Amniotic epithelial cell (primary cell): ENCODE data around the gene DNAJB6.

ENCODE experiments used
- DNase-seq: peaks from one replicate; pipeline ENCODE4 v3.0.0-alpha.2; 2010; ENCODE audit warnings: low read depth

Gene DNAJB6

GRCh38 chr7:157396316-157397035 lies 59.7 kb downstream of the DNAJB6 start:
- no peak for DNase-seq

GRCh38 chr7:157397036-157397720 lies 60.4 kb downstream of the DNAJB6 start:
- DNase-seq, result no peak

GRCh38 chr7:157397731-157398691 lies 61.2 kb downstream of the DNAJB6 start:
- peak; percentile 85 for DNase-seq

- DNase-seq, result no peak
Measured at GRCh38 chr7:157399086-157399687, 62.4 kb downstream of the DNAJB6 start.

GRCh38 chr7:157400171-157400860 lies 63.5 kb downstream of the DNAJB6 start:
- DNase-seq, result no peak

GRCh38 chr7:157401567-157402387 lies 65.0 kb downstream of the DNAJB6 start:
- DNase-seq, result peak; percentile 61

GRCh38 chr7:157402388-157402703 lies 65.5 kb downstream of the DNAJB6 start:
- DNase-seq, result no peak

- no peak for DNase-seq
Measured at GRCh38 chr7:157402911-157403534, 66.2 kb downstream of the DNAJB6 start.

- no peak for DNase-seq
Measured at GRCh38 chr7:157403646-157404401, 67.0 kb downstream of the DNAJB6 start.

- peak; percentile 97 for DNase-seq
Measured at GRCh38 chr7:157404845-157405481, 68.2 kb downstream of the DNAJB6 start.

GRCh38 chr7:157405501-157405900 lies 68.7 kb downstream of the DNAJB6 start:
- DNase-seq, result no peak

- no peak for DNase-seq
Measured at GRCh38 chr7:157405914-157406810, 69.4 kb downstream of the DNAJB6 start.

- no peak for DNase-seq
Measured at GRCh38 chr7:157406971-157407370, 70.2 kb downstream of the DNAJB6 start.

GRCh38 chr7:157407512-157408257 lies 70.9 kb downstream of the DNAJB6 start:
- no peak for DNase-seq

- DNase-seq, result no peak
Measured at GRCh38 chr7:157408258-157409101, 71.7 kb downstream of the DNAJB6 start.

GRCh38 chr7:157409149-157409752 lies 72.4 kb downstream of the DNAJB6 start:
- DNase-seq, result peak; percentile 89
